Loucy (cell line): ENCODE data around the gene AKT1.

Experiments
- EZH2phosphoT487 ChIP-seq: fragments of 200-600 bp; IDR thresholded peaks from 2 replicates; pipeline ENCODE4 v1.6.1; 2018; ENCODE audit warnings: antibody characterized with exemption, mild to moderate bottlenecking, moderate library complexity, borderline replicate concordance
- TF ChIP-seq, protein P1 (sequence below): fragments of 200-600 bp; sonication (generic); conservative IDR thresholded peaks from 2 replicates; pipeline ENCODE4 v1.5.1; 2014; ENCODE audit warnings: mild to moderate bottlenecking, antibody characterized with exemption, low read length

GRCh38 chr14:104750056-104750752 is 45.3 kb downstream of the AKT1 start:
- TF ChIP-seq EZH2phosphoT487 = no peak
- TF ChIP-seq, protein P1, sequence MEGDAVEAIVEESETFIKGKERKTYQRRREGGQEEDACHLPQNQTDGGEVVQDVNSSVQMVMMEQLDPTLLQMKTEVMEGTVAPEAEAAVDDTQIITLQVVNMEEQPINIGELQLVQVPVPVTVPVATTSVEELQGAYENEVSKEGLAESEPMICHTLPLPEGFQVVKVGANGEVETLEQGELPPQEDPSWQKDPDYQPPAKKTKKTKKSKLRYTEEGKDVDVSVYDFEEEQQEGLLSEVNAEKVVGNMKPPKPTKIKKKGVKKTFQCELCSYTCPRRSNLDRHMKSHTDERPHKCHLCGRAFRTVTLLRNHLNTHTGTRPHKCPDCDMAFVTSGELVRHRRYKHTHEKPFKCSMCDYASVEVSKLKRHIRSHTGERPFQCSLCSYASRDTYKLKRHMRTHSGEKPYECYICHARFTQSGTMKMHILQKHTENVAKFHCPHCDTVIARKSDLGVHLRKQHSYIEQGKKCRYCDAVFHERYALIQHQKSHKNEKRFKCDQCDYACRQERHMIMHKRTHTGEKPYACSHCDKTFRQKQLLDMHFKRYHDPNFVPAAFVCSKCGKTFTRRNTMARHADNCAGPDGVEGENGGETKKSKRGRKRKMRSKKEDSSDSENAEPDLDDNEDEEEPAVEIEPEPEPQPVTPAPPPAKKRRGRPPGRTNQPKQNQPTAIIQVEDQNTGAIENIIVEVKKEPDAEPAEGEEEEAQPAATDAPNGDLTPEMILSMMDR = no peak
